ENCODE measurements around the gene LMAN2. TPM values are rescaled to one million over a fixed set of nuclear protein-coding genes. Genes with fewer than 3 reads are reported as not detected.

Gene LMAN2
- total RNA-seq, 1 donor from 2014 or later, result 103 TPM

DNA sequence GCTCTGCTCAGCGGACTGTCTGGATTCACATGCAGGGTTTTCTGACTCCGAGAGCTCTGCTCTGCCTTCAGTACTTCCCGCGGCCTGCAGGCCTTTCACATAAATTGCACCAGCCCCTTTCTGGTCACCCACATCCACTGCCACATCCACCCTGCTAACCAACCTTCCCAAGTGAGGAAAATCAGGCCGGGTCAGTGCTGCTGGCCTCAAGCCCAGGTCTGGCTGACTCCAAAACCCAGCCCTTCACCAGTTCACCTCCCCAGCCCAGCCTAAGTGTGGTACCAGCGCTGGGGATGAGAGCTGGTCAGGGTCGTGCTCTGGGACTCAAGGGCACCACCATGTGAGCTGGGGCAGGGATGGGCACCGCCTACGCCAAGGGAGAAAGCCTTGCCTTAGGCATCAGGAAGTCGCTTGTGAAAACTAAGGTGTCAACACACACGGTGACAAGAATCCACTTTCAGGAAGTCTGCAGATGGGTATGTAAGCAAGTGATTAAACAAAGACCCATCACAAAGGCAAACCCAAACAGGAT, 12.3 kb downstream of the LMAN2 start:
- no peak overlapping the region for H3K4me3 ChIP-seq (ENCODE audit: insufficient read depth, low read depth, low read length)
- H3K27ac ChIP-seq (ENCODE audit: low read depth, low read length), result no peak overlapping the region
- no peaks in the 10 kb centered on the region for H3K9me3 ChIP-seq (ENCODE audit: insufficient read depth, low read depth, low read length)
- Mint-ChIP-seq H3K9me3 (ENCODE audit: unreplicated experiment) (no peaks in the 10 kb centered on the region), H3K4me3 (ENCODE audit: unreplicated experiment) (no peak overlapping the region), H3K27ac (ENCODE audit: unreplicated experiment) (no peak overlapping the region), H3K4me1 (ENCODE audit: low read depth, unreplicated experiment) (no peaks in the 10 kb centered on the region), H3K36me3 (ENCODE audit: low read depth, unreplicated experiment) (peaks cover 14% of the 10 kb centered on the region), H3K27me3 (ENCODE audit: low read depth, unreplicated experiment) (no peaks in the 10 kb centered on the region)
- H3K79me2 ChIP-seq (ENCODE audit: insufficient read depth, low read length), result peaks cover 49% of the 10 kb centered on the region
- no peak overlapping the region for H2AFZ ChIP-seq (ENCODE audit: low read depth, low read length)
- H3K4me1 ChIP-seq (ENCODE audit: insufficient read depth, low read length), result no peaks in the 10 kb centered on the region
- DNase-seq (ENCODE audit: low read depth) (no peak), FAIRE-seq (no peak)
- no peak for TF ChIP-seq EZH2 (IDR thresholded peaks at IDR 0.05; ENCODE audit: insufficient read depth, low read length)
- no peak for TF ChIP-seq CTCF (IDR thresholded peaks at IDR 0.05; ENCODE audit: insufficient read depth, low read depth, low read length)
- H3K9ac ChIP-seq (ENCODE audit: low read length), result no peak overlapping the region
- H3K36me3 ChIP-seq (ENCODE audit: insufficient read depth, low read length), result peaks cover 12% of the 10 kb centered on the region
- peaks cover 55% of the 10 kb centered on the region for H4K20me1 ChIP-seq (ENCODE audit: insufficient read depth, low read length)
- H3K27me3 ChIP-seq (ENCODE audit: insufficient read depth, low read length), result no peaks in the 10 kb centered on the region
- H3K4me2 ChIP-seq (ENCODE audit: low read length), result no peak overlapping the region

- Histone ChIP-seq H3K27me3 (ENCODE audit: insufficient read depth, low read length) (no peaks in the 10 kb centered on the region), H3K4me1 (ENCODE audit: insufficient read depth, low read length) (no peaks in the 10 kb centered on the region), H2AFZ (ENCODE audit: low read depth, low read length) (no peak overlapping the region), H3K36me3 (ENCODE audit: insufficient read depth, low read length) (peaks cover 14% of the 10 kb centered on the region), H3K27ac (ENCODE audit: low read depth, low read length) (no peak overlapping the region), H4K20me1 (ENCODE audit: insufficient read depth, low read length) (peaks cover 50% of the 10 kb centered on the region), H3K4me2 (ENCODE audit: low read length) (no peak overlapping the region), H3K4me3 (ENCODE audit: insufficient read depth, low read depth, low read length) (no peak overlapping the region), H3K79me2 (ENCODE audit: insufficient read depth, low read length) (peaks cover 43% of the 10 kb centered on the region), H3K9ac (ENCODE audit: low read length) (no peak overlapping the region), H3K9me3 (ENCODE audit: insufficient read depth, low read depth, low read length) (no peaks in the 10 kb centered on the region)
- H3K4me3 Mint-ChIP-seq (ENCODE audit: unreplicated experiment), result no peak overlapping the region
- no peak overlapping the region for H3K27ac Mint-ChIP-seq (ENCODE audit: unreplicated experiment)
- no peak for FAIRE-seq
- no peak for DNase-seq (ENCODE audit: low read depth)
- peaks cover 19% of the 10 kb centered on the region for H3K36me3 Mint-ChIP-seq (ENCODE audit: low read depth, unreplicated experiment)
- H3K9me3 Mint-ChIP-seq (ENCODE audit: unreplicated experiment), result no peaks in the 10 kb centered on the region
- no peaks in the 10 kb centered on the region for H3K4me1 Mint-ChIP-seq (ENCODE audit: low read depth, unreplicated experiment)
- TF ChIP-seq CTCF (IDR thresholded peaks at IDR 0.05; ENCODE audit: insufficient read depth, low read depth, low read length) (no peak), EZH2 (IDR thresholded peaks at IDR 0.05; ENCODE audit: insufficient read depth, low read length) (no peak)
- no peaks in the 10 kb centered on the region for H3K27me3 Mint-ChIP-seq (ENCODE audit: low read depth, unreplicated experiment)
Observed at GRCh38 chr5:177338251-177339106, 13.0 kb downstream of the LMAN2 start.

Measured in astrocyte (in vitro differentiated cells and primary cell).